COR-L47 (cell line): ENCODE measurements around the gene RFC3.
A peak's percentile ranks its signal among the peaks of the same experiment; 100 is the strongest.
"Not testable (repeated sequence)": the region's sequence is repeated elsewhere in the genome, so short reads cannot be mapped to it uniquely, and the experiment has no call there.

Experiments
- DNase-seq: peaks from one replicate; lab custom pipeline; 2025; lab: John Stamatoyannopoulos, UW

Gene RFC3

DNA sequence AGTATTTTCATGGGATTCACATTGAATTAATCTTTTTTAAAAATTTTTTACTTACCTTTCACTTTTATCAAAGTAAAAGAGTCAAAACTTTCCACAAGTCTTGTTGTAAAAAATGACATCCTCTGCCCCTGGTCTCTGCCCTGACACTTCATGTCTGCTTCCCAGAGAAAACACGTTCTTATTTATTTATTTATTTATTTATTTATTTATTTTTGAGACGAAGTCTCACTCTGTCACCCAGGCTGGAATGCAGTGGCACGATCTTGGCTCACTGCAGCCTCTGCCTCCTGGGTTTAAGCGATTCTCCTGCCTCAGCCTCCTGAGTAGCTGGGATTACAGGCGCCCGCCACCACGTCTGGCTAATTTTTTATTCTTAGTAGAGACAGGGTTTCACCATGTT lies 5.1 kb upstream of the RFC3 start:
- not testable (repeated sequence) for DNase-seq

DNA sequence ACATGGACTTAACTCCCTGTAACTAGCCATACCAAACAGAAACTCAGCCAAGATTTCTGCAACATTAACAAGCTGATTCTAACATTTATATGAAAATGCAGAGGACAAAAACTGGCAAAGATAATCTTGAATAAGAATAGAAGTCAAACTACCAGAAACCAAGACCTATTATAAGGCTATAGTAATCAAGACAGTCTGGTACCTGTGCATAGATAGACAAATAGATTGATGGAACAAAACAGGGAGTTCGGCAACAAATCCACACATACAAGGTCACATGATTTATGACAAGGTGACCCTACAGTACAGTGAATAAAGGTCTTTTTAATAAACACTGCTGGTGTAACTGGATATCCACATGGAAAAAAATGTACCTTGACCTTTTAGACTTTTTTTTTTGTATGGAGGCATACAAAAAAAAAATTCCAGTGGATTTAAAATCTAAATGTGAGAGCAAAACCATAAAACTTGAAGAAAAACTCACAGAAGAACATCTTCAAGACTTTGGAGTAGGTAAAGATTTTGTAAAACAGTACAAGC lies 2.9 kb upstream of the RFC3 start:
- no peak for DNase-seq

- no peak for DNase-seq
Observed at GRCh38 chr13:33816912-33817311, 1.0 kb upstream of the RFC3 start.

GRCh38 chr13:33817513-33817900 lies 442 bp upstream of the RFC3 start:
- DNase-seq, result no peak

DNA sequence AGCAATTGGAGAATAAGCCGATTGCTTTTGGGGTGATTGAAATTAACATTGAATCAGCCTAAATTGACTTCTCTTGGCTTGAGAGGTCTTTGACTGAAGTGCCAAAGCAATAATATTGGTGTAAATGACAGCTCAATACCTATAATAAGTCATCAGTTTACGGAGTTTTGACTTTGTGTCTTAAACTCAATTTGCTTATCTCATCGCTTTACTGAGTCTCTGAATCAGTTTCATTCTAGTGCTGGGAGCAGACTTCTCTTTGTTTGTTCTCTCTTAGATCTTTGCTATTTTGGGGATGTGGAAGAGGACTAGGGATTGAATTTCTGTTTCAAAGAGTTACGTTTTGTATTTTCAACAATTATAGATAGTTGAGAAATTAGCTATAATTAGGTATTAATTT lies 7.1 kb downstream of the RFC3 start:
- no peak for DNase-seq

GRCh38 chr13:33827139-33827538 lies 9.2 kb downstream of the RFC3 start:
- DNase-seq, result no peak

DNA sequence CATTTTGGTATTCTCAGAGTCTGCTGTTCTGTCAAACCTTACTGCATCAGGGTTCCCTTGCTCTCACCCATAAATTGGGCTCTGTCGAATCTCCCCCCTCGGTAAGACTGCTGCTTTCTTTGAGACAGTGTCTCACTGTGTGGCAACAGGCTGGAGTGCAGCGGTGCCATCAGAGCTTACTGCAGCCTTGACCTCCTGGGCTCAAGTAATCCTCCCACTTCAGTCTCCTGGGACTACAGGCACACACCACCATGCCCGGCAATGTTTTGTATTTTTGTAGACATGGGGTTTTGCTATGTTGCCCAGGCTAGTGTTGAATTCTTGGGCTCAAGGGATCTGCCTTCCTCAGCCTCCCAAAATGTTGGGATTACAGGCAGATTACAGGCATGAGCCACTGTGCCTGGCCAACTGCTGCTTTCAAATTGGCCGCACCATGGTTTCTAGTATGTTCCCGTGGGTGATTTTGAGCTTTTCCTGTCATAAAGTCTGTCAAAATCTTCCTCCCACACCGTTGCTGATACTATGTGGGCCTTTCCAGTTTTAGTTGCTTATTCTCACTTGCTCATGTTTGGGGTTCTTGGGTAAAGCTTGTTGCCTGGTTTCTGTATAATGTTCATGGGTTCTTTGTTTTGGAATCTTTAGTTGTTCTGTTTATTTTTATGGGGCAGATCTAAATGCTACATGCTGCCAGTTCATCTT lies 10.6 kb downstream of the RFC3 start:
- DNase-seq, result no peak

- DNase-seq, result no peak
Observed at GRCh38 chr13:33832872-33833271, 14.9 kb downstream of the RFC3 start.

DNA sequence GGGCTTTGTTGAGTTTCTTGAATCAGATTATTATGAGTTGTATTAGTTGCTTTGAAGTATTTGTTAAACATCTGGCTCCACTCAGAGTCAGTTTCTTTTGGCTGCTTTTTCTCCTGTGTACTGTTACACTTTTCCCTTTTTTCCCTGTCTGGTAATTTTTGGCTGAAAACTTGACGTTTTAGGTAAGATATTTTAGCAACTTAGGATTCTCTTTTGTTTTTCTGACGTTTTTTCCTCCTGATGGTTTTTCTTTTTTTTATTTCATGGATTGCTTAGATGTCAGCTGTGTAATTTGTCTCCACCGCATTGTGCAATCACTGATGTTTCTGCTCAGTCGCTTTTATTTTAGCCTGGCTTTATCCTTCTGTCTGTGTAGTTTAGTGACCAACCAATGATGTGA lies 20.7 kb downstream of the RFC3 start:
- DNase-seq, result no peak

DNA sequence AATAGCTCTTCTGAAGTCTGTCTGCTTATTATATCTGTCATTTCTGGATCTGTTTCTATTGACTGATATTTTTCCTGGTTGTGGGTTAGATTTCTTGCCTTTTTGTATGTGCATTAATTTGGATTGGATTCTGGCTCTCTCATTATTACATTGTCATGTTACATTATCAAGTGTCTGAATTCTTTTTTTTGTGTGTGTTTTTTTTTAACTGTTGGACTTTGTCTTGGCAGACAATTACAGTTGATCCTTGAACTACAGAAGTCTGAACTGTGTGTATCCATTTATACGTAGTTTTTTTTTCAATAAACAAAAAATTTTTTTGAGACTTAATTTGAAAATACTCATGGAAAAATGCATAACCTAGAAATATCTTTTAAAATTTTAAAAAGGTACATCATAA lies 22.5 kb downstream of the RFC3 start:
- no peak for DNase-seq

DNA sequence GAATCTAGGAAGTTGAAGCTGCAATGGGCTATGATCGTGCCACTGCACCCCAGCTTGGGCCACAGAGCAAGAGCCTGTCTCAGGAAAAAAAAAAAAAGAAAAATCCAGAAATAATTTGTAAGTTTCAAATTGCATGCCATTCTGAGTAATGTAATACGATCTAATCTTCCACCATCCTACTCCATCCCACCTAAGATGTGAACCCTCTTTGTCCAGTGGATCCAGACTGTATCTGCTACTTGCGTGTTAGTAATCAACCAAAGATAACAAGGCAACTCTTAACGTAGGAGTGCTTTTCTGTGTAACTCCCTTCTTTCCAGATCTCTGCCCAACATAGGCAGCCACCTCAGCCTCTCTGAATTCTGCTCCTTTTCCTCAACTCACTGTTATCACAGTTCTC lies 24.3 kb downstream of the RFC3 start:
- DNase-seq, result no peak

GRCh38 chr13:33842986-33843385 lies 25.0 kb downstream of the RFC3 start:
- no peak for DNase-seq

- DNase-seq, result no peak
Observed at GRCh38 chr13:33845572-33846302, 27.8 kb downstream of the RFC3 start.

DNA sequence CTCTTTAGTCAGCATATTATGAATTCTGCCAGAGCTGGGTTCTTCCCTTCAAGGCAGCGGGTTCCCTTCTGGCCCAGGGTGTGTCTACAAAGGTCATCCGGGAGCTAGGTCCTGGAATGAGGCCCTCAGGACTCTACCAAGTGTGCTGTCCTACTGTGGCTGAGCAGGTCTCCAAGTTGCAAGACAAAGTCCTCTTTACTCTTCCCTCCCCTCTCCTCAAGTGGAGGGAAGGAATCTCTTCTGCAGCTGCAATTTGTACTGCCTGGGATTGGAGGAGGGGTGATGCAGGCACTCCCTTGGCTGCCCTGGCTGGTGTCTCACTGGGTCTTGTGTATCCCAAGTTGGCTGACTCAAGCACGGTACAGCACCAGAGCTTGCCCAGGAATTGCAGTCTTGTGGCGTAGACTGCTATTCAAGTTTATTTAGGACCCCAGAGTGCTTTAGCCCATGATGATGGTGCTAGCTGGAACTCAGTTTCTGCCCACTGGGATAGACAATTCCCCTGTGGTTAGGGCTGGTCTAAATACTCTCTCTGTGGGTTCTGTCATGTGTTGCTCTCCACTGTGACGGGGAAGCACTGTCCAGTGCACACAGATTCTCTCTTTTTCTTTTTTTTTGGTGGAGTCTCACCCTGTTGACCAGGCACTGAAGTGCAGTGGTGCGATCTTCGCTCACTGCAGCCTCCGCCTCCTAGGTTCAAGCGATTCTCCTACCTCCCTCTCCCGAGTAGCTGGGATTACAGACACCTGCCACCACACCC lies 28.5 kb downstream of the RFC3 start:
- no peak for DNase-seq

DNA sequence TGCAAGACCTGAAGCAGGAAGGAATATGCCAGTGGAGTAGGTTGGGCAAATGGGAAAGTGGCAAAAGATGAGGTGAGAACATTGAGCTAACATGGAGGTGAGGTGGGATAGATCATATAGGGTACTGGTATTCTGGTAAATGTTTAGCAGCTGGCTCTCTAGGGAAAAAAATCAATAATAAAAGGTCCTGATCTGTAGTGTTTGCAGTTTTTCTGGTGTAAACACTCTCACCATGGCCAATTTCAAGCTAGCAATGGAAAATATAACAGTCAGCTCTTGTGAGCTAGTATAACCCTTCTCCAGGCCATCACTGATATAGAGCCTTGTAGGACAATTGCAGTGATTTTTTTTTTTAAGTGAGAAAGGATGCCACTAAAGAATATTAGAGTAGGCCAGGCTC lies 31.3 kb downstream of the RFC3 start:
- no peak for DNase-seq

DNA sequence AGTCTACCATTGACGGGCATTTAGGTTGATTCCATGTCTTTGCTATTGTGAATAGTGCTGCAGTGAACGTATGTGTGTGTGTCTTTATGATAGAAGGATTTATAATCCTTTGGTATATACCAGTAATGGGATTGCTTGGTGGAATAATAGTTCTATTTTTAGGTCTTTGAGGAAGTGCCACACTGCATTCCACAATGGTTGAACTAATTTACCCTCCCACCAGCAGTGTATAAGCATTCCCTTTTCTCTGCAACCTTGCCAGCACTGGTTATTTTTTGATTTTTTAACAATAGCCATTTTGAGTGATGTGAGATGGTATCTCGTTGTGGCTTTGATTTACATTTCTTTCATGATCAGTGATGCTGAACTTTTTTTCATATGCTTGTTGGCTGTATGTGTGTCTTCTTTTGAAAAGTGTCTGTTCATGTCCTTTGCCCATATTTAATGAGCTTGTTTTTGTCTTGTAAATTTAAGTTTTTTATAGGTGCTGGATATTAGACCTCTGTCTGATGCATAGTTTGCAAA lies 37.5 kb downstream of the RFC3 start:
- DNase-seq, result no peak

- DNase-seq, result no peak
Observed at GRCh38 chr13:33859691-33860303, 41.8 kb downstream of the RFC3 start.

DNA sequence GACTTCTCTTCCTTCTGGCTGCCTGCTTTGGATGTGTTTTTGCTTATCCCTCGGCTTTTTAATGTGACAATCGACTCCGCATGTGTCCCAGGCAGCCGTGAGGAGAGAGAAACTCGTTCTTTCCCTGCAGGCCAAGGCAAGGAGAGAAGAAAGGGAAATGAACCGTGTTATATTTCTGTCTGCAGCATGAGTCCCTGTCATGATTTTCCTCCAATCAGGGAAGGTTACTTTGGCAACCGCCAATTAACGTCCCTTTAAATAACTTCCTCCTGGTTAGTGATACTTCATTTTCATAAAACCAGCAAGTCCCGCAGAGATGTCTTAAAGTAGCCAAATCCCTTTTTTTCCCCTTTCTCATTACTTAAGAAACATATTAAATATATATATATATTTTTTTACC lies 42.6 kb downstream of the RFC3 start:
- no peak for DNase-seq

DNA sequence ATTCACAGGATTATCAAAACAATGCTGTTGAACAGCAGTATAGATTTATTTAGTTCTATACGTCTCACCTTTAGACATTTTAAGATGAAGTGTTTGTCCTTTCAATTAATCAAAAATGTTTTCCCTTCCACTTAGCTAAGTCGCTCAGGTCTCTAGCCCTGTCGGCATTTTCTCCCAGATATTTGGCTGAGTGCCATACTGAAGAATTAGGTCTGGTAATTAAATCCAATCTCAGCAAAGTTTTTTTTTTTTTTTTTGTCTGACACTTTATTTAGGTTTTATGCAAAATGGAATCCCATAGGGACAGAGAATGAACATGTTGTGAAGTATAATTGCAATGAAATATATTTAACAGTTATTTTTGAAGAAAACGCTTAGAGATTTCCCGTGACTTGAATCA lies 44.1 kb downstream of the RFC3 start:
- DNase-seq, result peak; percentile 16

- DNase-seq, result no peak
Observed at GRCh38 chr13:33863188-33863789, 45.3 kb downstream of the RFC3 start.

DNA sequence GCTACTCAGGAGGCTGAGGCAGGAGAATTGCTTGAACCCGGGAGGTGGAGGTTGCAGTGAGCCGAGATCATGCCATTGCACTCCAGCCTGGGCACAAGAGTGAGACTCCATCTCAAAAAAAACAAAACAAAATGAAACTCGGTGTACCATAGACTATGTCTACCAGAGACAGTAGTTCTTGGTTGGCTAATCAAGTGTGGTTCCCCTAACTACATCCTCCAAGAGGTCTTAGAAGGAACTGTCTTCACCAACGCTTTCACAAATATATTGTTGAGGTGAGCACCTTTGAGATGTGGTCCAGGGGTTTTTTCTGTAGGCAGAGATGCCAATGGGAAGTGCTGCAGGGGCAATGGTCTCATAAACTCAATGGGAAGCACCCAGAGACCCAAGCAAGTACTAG lies 48.0 kb downstream of the RFC3 start:
- no peak for DNase-seq

DNA sequence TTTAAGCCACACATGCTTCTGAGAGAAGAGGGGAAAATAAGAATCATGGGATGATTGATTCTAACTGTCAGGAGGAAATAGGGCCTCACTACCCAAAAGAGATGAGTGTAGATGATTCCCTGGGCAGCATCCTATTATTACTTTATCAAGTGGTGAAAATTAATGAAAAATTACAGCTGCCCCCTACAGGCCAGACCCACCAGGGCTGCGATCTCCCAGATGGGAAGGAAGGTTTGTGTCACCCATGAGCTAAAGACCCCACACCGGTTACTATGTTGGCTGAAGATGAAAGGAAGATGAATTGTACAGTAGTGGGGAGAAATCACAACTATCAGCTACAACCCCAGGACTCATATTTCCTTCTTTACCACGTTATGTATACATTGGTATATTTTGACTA lies 49.5 kb downstream of the RFC3 start:
- DNase-seq, result no peak
